ENCODE data around the gene SLC45A2.

DNA sequence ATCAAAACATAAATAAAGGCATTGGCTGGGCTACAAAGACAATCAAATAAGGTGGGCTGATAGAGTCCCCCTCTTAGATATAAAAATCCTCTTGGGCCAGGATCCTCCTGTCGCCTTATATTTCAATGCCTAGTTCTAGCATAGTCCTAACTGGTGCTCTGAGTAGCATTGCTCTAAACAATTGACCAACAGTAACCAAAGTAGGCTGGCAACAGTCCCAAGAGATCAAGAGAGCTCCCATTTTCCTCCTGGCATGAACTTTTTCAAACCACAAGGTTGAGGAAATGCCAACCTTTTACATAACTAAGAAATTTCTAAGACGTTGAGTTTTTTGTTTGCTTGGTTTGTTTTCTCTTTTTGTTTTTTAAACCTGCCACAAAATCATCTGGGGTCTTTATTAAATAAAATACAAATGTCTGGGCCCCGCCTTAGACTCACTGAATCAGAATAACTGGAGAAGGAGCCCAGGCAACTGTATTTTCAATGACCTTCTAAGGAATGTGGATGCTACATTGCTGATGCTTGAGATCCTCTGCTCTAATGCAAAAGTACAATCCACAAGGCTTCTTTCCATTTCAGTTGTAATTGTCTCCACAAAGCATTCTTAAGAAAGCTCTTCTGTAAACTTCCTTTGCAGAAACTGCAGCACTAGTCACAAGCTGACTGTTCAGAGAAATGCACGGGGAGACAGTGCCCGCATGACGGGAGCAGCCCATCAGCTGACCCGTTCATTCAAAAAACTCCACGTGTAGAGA, 2.9 kb downstream of the SLC45A2 start:
- TF ChIP-seq RFX5 (IDR thresholded peaks at IDR 0.05; ENCODE audit: low read depth, low read length), result no peak
- TF ChIP-seq NR2C2 (CRISPR knock-in tag; IDR thresholded peaks at IDR 0.05), result no peak
- no peak for TF ChIP-seq NR2C2 (tag; IDR thresholded peaks at IDR 0.05)
- TF ChIP-seq PATZ1 (CRISPR knock-in tag; IDR thresholded peaks at IDR 0.05; ENCODE audit: borderline replicate concordance), result no peak
- no peak for TF ChIP-seq HDAC6 (IDR thresholded peaks at IDR 0.05; ENCODE audit: low read depth, low read length)
- no peak for TF ChIP-seq ZSCAN29 (IDR thresholded peaks at IDR 0.05)
- TF ChIP-seq MAFK (IDR thresholded peaks at IDR 0.05; ENCODE audit: low read length), result no peak
- TF ChIP-seq, protein P1, sequence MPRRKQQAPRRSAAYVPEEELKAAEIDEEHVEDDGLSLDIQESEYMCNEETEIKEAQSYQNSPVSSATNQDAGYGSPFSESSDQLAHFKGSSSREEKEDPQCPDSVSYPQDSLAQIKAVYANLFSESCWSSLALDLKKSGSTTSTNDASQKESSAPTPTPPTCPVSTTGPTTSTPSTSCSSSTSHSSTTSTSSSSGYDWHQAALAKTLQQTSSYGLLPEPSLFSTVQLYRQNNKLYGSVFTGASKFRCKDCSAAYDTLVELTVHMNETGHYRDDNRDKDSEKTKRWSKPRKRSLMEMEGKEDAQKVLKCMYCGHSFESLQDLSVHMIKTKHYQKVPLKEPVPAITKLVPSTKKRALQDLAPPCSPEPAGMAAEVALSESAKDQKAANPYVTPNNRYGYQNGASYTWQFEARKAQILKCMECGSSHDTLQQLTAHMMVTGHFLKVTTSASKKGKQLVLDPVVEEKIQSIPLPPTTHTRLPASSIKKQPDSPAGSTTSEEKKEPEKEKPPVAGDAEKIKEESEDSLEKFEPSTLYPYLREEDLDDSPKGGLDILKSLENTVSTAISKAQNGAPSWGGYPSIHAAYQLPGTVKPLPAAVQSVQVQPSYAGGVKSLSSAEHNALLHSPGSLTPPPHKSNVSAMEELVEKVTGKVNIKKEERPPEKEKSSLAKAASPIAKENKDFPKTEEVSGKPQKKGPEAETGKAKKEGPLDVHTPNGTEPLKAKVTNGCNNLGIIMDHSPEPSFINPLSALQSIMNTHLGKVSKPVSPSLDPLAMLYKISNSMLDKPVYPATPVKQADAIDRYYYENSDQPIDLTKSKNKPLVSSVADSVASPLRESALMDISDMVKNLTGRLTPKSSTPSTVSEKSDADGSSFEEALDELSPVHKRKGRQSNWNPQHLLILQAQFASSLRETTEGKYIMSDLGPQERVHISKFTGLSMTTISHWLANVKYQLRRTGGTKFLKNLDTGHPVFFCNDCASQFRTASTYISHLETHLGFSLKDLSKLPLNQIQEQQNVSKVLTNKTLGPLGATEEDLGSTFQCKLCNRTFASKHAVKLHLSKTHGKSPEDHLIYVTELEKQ (CRISPR knock-in tag; IDR thresholded peaks at IDR 0.05), result no peak
- no peak for TF ChIP-seq NFE2 (IDR thresholded peaks at IDR 0.05; ENCODE audit: low read depth)
- TF ChIP-seq NFXL1 (CRISPR knock-in tag; IDR thresholded peaks at IDR 0.05), result no peak
- no peak for TF ChIP-seq EHMT2 (IDR thresholded peaks at IDR 0.05)
- no peak for TF ChIP-seq HDAC2 (IDR thresholded peaks at IDR 0.05)
- TF ChIP-seq ZFX (CRISPR knock-in tag; IDR thresholded peaks at IDR 0.05), result no peak
- no peak for TF ChIP-seq ZNF512 (tag; IDR thresholded peaks at IDR 0.05)

Data from K562 (cell line).